Right lung (tissue), 5 donors: Measurements from ENCODE around the gene ESAM. TPM values are rescaled to one million over a fixed set of nuclear protein-coding genes. Genes with fewer than 3 reads are reported as not detected.

Source experiments
- DNase-seq, 2 donors: peaks; one replicate each; pipeline ENCODE4 v3.0.0-alpha.2; 2013
- polyA plus RNA-seq, 5 donors: library from polyadenylated mRNA; unstranded; fragments of 120-200 nt; gene quantifications; one replicate each; pipeline versions ENCODE4 v1.2.1 to v1.2.3, GENCODE V29; 2013; ENCODE audit warnings: inconsistent platforms in 1 of 5, low replicate concordance in 1 of 5; ENCODE audit not compliant: insufficient read length in 5 of 5, insufficient read depth in 1 of 5

The ESAM gene
- polyA plus RNA-seq, 5 donors, result 98.1 to 144 (median 116) TPM

GRCh38 chr11:124737638-124738305 is 24.3 kb downstream of the ESAM start:
- DNase-seq, result no peak

GRCh38 chr11:124736736-124737135 is 25.4 kb downstream of the ESAM start:
- no peak for DNase-seq

GRCh38 chr11:124732230-124732629 is 29.9 kb downstream of the ESAM start:
- DNase-seq, result no peak

DNA sequence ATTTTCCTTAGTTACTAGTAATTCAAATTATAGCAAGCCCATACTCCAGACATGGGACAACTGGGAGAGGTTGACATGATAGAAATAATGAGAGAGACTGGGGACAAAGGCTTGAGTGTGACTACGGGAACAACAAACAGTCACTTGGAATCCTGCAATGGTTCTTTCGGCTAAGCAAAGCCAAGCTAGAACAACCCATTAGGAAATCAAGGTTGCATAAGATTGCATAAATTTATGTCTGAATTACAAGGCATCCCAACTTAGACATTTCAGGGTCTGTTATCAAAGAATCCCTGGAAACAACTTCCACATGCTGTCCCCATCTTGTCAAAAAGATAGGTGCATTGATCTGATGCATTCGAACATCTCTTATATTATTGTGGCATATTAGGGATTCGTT is 32.5 kb downstream of the ESAM start:
- DNase-seq, result no peak

- DNase-seq, result no peak
Observed at GRCh38 chr11:124728134-124728533, 34.0 kb downstream of the ESAM start.

DNA sequence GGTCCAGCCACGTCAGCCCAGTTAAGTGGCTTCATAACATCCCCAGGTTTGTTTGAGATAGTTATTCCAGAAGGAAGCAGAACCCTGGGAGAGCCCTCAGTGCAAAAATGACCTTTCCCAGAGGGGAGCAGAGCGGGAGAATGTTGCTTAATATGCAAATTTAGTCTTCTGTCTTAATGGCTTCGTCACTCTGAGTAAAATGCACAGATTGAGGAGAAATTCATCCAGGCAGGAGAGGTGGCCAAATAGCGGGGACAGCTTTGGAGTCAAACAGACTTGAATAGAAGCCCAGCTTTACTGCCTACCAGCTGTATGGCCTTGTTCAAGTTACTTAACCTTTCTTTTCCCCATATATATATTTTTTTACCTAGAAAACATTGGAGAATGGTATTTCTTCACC is 34.6 kb downstream of the ESAM start:
- no peak for DNase-seq

- DNase-seq, result no peak
Observed at GRCh38 chr11:124725719-124726105, 36.4 kb downstream of the ESAM start.

DNA sequence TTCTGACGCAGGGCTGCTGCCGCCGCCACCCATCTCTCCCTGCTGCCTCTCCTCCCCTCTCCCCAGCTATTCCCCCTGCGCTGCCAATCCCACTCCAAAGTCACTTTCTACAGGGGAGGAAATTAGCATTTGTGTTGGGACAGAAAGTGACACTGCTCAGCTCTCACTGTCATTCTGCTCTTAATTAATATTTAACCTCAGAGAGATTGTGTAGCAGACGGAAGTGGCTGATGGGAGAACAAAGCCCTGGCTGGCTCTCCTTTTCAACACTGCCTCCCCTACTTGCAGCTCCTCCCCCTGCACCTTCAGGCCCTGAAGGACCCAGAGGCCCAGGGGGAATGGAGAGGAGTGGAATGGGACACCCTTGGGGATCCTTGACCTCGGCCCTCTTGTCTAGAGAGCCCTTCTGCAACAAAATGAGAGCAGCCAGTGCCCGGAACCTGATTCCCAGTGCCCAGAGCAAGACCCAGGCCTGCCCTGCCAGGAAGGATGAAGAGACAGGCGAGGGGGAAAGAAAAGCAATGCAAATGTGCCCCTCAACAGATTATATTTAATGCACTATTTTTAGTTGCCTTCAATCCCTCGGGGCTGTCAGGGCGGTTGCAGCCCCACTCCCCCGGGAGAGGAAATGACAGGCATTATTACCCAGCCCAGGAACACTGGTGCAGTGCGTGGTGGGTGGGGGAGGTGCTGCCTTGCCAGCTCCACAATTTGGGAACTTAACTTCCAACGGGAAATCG is 36.9 kb downstream of the ESAM start:
- peak in 1 of 2 donors; percentile 60 for DNase-seq

DNA sequence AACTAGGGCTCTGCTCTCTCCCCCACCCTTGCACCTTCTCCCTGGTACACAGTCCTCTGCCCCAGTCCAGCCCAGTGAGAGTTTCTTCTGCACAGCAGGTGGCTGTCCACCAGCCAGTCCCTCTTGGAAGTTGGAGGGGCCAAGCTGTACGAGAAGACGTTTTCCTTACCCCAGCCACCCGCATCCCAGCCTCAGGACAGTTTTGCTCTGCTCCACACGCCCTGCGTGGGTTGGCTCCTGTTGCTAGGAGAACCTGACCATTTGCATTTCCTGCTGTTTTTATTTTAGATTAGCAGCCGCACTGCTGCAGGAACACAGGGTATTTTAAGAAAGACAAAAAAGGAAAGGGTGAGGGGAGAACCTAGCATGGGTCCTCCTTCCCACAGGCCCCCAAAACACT is 39.9 kb downstream of the ESAM start:
- DNase-seq, result no peak

DNA sequence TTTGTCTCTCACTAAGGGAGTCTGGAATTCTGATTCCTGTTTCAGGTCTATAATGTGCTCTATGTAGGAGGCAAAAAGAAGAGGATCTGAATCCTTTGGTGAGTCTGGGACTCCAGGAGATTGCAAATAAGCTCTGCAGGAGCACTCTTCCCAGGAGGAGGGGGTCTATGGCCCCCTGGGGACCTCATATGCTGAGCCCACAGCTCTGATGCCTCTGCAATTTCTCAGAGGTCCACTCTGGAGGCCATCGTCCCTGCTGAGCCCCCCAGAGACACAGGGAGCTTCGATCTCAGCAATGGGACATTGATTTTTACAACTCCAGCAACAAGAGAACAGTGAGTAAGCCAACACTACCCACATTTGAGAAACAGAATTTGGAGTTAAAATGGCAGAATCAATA is 42.6 kb downstream of the ESAM start:
- no peak for DNase-seq

DNA sequence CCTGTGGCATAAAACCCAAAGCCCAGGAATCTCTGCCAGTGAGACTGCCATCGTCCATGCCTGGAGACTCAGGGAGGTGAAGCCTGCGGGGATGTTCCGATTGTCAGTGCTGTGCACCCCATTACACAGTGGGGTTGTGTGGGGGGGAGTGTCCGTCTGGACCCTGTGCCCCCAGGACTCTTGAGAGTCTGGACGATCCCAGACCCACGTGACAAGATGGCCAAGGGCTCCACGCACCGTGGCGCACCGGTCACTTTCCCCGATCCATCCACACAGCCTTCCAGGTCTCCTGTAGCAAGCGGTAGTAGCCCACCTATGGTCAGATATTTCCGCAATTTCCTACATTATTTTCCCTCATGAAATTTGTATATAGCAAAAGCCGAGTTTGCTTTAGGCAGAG is 43.3 kb downstream of the ESAM start:
- DNase-seq, result no peak

GRCh38 chr11:124717786-124718651 is 44.1 kb downstream of the ESAM start:
- peak in 1 of 2 donors; percentile 32 for DNase-seq

- peak in 1 of 2 donors; percentile 14 for DNase-seq
Observed at GRCh38 chr11:124717421-124717785, 44.7 kb downstream of the ESAM start.

DNA sequence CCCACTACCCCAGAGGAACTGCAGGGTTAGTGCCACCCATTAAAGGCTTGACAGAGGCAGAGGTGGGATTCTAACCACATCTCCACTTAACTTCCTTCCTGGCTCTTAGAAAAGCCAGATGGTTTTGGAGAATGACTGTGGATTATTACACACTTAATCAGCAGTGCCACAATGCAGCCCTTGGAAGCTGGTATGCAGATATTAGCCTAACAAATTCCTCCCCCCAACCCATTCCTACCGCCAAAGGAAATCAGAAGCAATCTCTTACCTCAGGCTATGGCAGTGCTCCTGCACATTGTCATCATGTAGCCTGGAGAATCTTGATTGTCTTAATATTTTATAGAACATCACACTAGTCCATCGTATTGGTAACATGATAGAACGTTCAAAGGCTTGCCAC is 45.5 kb downstream of the ESAM start:
- no peak for DNase-seq

- no peak for DNase-seq
Observed at GRCh38 chr11:124712392-124712791, 49.7 kb downstream of the ESAM start.

DNA sequence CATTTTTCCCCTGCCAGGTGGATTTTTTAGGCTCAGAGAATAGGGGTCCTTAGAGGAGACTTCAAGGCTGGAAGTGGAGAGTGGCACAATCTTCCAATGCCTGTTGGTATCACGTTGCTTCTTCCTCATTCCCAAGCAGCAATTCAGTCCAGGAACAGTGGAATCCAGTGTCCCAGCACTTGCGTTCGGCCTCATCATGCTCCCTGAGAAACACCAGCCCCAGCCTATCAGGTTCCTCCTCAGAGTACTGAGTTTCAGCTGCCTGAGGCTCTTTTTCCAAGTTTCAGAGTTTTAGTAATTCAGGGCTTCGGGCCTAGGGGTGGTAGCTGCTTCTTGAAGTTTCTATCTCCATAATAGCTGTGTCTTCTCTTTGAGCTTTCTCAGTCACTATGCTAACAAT is 54.3 kb downstream of the ESAM start:
- DNase-seq, result no peak

Other genes with a start within 250 kb of the ESAM start
- not detected for gene OR8B12, start 218.6 kb downstream of the ESAM start, polyA plus RNA-seq
- under 1 TPM in 3 of 5 donors, not detected in 2; 0.03 to 0.06 (median 0.04) TPM for gene OR8A1, start 192.3 kb downstream of the ESAM start, polyA plus RNA-seq
- gene PANX3, start 150.9 kb downstream of the ESAM start, polyA plus RNA-seq, result under 1 TPM in 1 of 5 donors, not detected in 4; 0.08 TPM
- 10 to 100 TPM; 34.8 to 38.9 (median 38.3) TPM for gene TBRG1, start 139.4 kb downstream of the ESAM start, polyA plus RNA-seq
- gene SIAE, start 88.6 kb downstream of the ESAM start, polyA plus RNA-seq, result 10 to 100 TPM; 13.8 to 17.5 (median 14.7) TPM
- gene SPA17, start 88.4 kb downstream of the ESAM start, polyA plus RNA-seq, result 10 to 100 TPM; 12.3 to 19.1 (median 15.6) TPM
- 10 to 100 TPM; 15.8 to 30.2 (median 21.5) TPM for gene NRGN, start 22.3 kb downstream of the ESAM start, polyA plus RNA-seq
- 10 to 100 TPM; 22.5 to 32.9 (median 28.8) TPM for gene VSIG2, start 10.0 kb downstream of the ESAM start, polyA plus RNA-seq
- 10 to 100 TPM; 36.6 to 45.9 (median 40.7) TPM for gene MSANTD2, start 38.1 kb upstream of the ESAM start, polyA plus RNA-seq
- 10 to 100 TPM; 34.8 to 64.9 (median 47.9) TPM for gene ROBO3, start 103.1 kb upstream of the ESAM start, polyA plus RNA-seq
- 10 to 100 TPM; 26.0 to 63.9 (median 42.5) TPM for gene ROBO4, start 135.6 kb upstream of the ESAM start, polyA plus RNA-seq
- gene HEPN1, start 157.0 kb upstream of the ESAM start, polyA plus RNA-seq, result not detected
- under 1 TPM in 4 of 5 donors, not detected in 1; 0.10 to 0.15 (median 0.11) TPM for gene HEPACAM, start 173.8 kb upstream of the ESAM start, polyA plus RNA-seq
- gene CCDC15, start 191.9 kb upstream of the ESAM start, polyA plus RNA-seq, result 10 to 100 TPM in 1 of 5 donors, 1 to 10 TPM in 4; 4.4 to 10.0 (median 5.6) TPM